Neural cell (in vitro differentiated cells): ENCODE measurements around the gene MPDU1.

ENCODE experiments used
- EP300 ChIP-seq: fragments of 450-650 bp; conservative IDR thresholded peaks from 2 replicates; pipeline ENCODE4 v1.6.1; 2014; ENCODE audit warnings: antibody characterized with exemption, mild to moderate bottlenecking, moderate library complexity; ENCODE audit not compliant: poor library complexity, severe bottlenecking
- EZH2 ChIP-seq: fragments of 200-600, 300-800 bp; shearing (Covaris generic), sonication (generic); IDR thresholded peaks from 2 replicates; pipeline ENCODE4 v1.6.1; 2014; ENCODE audit warnings: antibody characterized with exemption, low read length, borderline replicate concordance, mild to moderate bottlenecking; ENCODE audit not compliant: insufficient read depth, poor library complexity, severe bottlenecking
- MXI1 ChIP-seq: fragments of 450-650 bp; conservative IDR thresholded peaks from 2 replicates; pipeline ENCODE4 v1.6.1; 2014; ENCODE audit warnings: antibody characterized with exemption, mild to moderate bottlenecking; ENCODE audit not compliant: poor library complexity, severe bottlenecking
- POLR2AphosphoS5 ChIP-seq: IDR thresholded peaks from 2 replicates; pipeline ENCODE4 v1.6.1; 2012
- RAD21 ChIP-seq: fragments of 450-650 bp; conservative IDR thresholded peaks from 2 replicates; pipeline ENCODE4 v1.6.1; 2014; ENCODE audit warnings: antibody characterized with exemption, mild to moderate bottlenecking, moderate library complexity
- TAF1 ChIP-seq: IDR thresholded peaks from 2 replicates; pipeline ENCODE4 v1.6.1; 2012; ENCODE audit warnings: low read depth
- TF ChIP-seq, protein P1 (sequence below): fragments of 450-650 bp; IDR thresholded peaks from 2 replicates; pipeline ENCODE4 v1.5.1; 2014; ENCODE audit warnings: antibody characterized with exemption, mild to moderate bottlenecking, moderate library complexity; ENCODE audit not compliant: poor library complexity, severe bottlenecking
- TF ChIP-seq, protein P2 (sequence below): IDR thresholded peaks from 2 replicates; pipeline ENCODE4 v1.6.1; 2012; ENCODE audit warnings: borderline replicate concordance

- TF ChIP-seq, protein P1, sequence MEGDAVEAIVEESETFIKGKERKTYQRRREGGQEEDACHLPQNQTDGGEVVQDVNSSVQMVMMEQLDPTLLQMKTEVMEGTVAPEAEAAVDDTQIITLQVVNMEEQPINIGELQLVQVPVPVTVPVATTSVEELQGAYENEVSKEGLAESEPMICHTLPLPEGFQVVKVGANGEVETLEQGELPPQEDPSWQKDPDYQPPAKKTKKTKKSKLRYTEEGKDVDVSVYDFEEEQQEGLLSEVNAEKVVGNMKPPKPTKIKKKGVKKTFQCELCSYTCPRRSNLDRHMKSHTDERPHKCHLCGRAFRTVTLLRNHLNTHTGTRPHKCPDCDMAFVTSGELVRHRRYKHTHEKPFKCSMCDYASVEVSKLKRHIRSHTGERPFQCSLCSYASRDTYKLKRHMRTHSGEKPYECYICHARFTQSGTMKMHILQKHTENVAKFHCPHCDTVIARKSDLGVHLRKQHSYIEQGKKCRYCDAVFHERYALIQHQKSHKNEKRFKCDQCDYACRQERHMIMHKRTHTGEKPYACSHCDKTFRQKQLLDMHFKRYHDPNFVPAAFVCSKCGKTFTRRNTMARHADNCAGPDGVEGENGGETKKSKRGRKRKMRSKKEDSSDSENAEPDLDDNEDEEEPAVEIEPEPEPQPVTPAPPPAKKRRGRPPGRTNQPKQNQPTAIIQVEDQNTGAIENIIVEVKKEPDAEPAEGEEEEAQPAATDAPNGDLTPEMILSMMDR = no peak
- no peak for TF ChIP-seq EP300
- TF ChIP-seq TAF1 = no peak
- no peak for TF ChIP-seq RAD21
- no peak for TF ChIP-seq EZH2
- TF ChIP-seq MXI1 = no peak
- TF ChIP-seq POLR2AphosphoS5 = no peak
- TF ChIP-seq, protein P2, sequence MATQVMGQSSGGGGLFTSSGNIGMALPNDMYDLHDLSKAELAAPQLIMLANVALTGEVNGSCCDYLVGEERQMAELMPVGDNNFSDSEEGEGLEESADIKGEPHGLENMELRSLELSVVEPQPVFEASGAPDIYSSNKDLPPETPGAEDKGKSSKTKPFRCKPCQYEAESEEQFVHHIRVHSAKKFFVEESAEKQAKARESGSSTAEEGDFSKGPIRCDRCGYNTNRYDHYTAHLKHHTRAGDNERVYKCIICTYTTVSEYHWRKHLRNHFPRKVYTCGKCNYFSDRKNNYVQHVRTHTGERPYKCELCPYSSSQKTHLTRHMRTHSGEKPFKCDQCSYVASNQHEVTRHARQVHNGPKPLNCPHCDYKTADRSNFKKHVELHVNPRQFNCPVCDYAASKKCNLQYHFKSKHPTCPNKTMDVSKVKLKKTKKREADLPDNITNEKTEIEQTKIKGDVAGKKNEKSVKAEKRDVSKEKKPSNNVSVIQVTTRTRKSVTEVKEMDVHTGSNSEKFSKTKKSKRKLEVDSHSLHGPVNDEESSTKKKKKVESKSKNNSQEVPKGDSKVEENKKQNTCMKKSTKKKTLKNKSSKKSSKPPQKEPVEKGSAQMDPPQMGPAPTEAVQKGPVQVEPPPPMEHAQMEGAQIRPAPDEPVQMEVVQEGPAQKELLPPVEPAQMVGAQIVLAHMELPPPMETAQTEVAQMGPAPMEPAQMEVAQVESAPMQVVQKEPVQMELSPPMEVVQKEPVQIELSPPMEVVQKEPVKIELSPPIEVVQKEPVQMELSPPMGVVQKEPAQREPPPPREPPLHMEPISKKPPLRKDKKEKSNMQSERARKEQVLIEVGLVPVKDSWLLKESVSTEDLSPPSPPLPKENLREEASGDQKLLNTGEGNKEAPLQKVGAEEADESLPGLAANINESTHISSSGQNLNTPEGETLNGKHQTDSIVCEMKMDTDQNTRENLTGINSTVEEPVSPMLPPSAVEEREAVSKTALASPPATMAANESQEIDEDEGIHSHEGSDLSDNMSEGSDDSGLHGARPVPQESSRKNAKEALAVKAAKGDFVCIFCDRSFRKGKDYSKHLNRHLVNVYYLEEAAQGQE = no peak
Measured at GRCh38 chr17:7623661-7624060, 40.0 kb downstream of the MPDU1 start.
